Glutamatergic neuron (in vitro differentiated cells): ENCODE measurements around the gene KCNMB2. TPM values are rescaled to one million over a fixed set of nuclear protein-coding genes. Genes with fewer than 3 reads are reported as not detected.
A peak's percentile ranks its signal among the peaks of the same experiment; 100 is the strongest.

Experiments used
- DNase-seq: peaks from one replicate; pipeline ENCODE4 v3.0.0; 2022
- H3K27ac Mint-ChIP-seq: one replicate; pipeline ENCODE4 v1.8.0; 2020; ENCODE audit warnings: mild to moderate bottlenecking, mixed read lengths, inconsistent platforms; ENCODE audit not compliant: unreplicated experiment
- H3K27me3 Mint-ChIP-seq: one replicate; pipeline ENCODE4 v1.8.0; 2020; ENCODE audit warnings: mild to moderate bottlenecking, moderate library complexity, mixed read lengths, inconsistent platforms; ENCODE audit not compliant: unreplicated experiment
- H3K36me3 Mint-ChIP-seq: one replicate; pipeline ENCODE4 v1.8.0; 2020; ENCODE audit warnings: mild to moderate bottlenecking, mixed read lengths, inconsistent platforms; ENCODE audit not compliant: unreplicated experiment
- H3K4me1 Mint-ChIP-seq: one replicate; pipeline ENCODE4 v1.8.0; 2020; ENCODE audit warnings: mild to moderate bottlenecking, low read depth, mixed read lengths, inconsistent platforms; ENCODE audit not compliant: unreplicated experiment
- H3K4me3 Mint-ChIP-seq: one replicate; pipeline ENCODE4 v1.8.0; 2020; ENCODE audit warnings: mild to moderate bottlenecking, mixed read lengths, inconsistent platforms; ENCODE audit not compliant: unreplicated experiment
- H3K9me3 Mint-ChIP-seq: one replicate; pipeline ENCODE4 v1.8.0; 2020; ENCODE audit warnings: mild to moderate bottlenecking, moderate library complexity, mixed read lengths, inconsistent platforms; ENCODE audit not compliant: unreplicated experiment
- total RNA-seq: library from RNA; stranded (reverse); fragmentation: NEBNext Ultra II Directional; extraction: Animal tissue kit (Norgen Biotek cat#: 25700); gene quantifications from one replicate; pipeline ENCODE4 v1.2.1, GENCODE V29; 2021; ENCODE audit not compliant: unreplicated experiment
- TF ChIP-seq, protein P1 (sequence below): fragments of 200-600 bp; sonication (generic); IDR thresholded peaks from one replicate; pipeline ENCODE4 v1.5.0; 2021; ENCODE audit not compliant: partially characterized antibody, unreplicated experiment

Gene KCNMB2
- total RNA-seq, 1 donor from 2014 or later: 0.47 TPM

DNA sequence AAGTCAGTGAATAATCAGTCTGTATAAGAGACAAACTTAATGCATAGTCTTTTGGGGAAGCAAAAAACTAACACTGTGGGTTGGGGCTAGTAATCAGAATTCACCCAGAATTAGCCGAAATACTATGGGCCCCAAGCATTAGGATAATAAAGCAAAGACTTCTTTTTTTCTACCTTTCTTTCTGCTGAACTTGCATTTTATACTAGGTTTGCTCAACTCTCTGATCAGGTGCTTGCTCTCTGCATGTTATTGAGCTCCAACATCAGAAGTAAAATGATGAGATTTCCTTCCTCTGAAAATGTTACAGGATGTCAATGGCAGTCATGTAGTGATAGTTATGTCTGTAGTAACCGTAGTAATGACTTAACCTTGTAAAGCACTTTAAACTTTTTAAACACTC lies 216.6 kb downstream of the KCNMB2 start:
- Mint-ChIP-seq H3K27ac (no peak overlapping the region), H3K27me3 (no peaks in the 10 kb centered on the region), H3K36me3 (no peaks in the 10 kb centered on the region), H3K9me3 (no peaks in the 10 kb centered on the region), H3K4me1 (peaks cover 7% of the 10 kb centered on the region), H3K4me3 (no peak overlapping the region)
- DNase-seq: no peak
- TF ChIP-seq, protein P1, sequence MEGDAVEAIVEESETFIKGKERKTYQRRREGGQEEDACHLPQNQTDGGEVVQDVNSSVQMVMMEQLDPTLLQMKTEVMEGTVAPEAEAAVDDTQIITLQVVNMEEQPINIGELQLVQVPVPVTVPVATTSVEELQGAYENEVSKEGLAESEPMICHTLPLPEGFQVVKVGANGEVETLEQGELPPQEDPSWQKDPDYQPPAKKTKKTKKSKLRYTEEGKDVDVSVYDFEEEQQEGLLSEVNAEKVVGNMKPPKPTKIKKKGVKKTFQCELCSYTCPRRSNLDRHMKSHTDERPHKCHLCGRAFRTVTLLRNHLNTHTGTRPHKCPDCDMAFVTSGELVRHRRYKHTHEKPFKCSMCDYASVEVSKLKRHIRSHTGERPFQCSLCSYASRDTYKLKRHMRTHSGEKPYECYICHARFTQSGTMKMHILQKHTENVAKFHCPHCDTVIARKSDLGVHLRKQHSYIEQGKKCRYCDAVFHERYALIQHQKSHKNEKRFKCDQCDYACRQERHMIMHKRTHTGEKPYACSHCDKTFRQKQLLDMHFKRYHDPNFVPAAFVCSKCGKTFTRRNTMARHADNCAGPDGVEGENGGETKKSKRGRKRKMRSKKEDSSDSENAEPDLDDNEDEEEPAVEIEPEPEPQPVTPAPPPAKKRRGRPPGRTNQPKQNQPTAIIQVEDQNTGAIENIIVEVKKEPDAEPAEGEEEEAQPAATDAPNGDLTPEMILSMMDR: no peak

- peak; percentile 17 for DNase-seq
- Mint-ChIP-seq H3K27me3 (no peaks in the 10 kb centered on the region), H3K4me1 (peaks cover 6% of the 10 kb centered on the region), H3K27ac (peak overlapping the region; percentile 40), H3K9me3 (no peaks in the 10 kb centered on the region), H3K36me3 (no peaks in the 10 kb centered on the region), H3K4me3 (no peak overlapping the region)
- TF ChIP-seq, protein P1: no peak
Observed at GRCh38 chr3:178754852-178755510, 218.7 kb downstream of the KCNMB2 start.

GRCh38 chr3:178761024-178761423 lies 224.8 kb downstream of the KCNMB2 start:
- Mint-ChIP-seq H3K9me3 (peaks cover 2% of the 10 kb centered on the region), H3K27ac (no peak overlapping the region), H3K4me3 (no peak overlapping the region), H3K27me3 (no peaks in the 10 kb centered on the region), H3K36me3 (no peaks in the 10 kb centered on the region), H3K4me1 (no peaks in the 10 kb centered on the region)
- DNase-seq: no peak
- TF ChIP-seq, protein P1: no peak

- Mint-ChIP-seq H3K4me1 (no peaks in the 10 kb centered on the region), H3K27ac (no peak overlapping the region), H3K36me3 (no peaks in the 10 kb centered on the region), H3K9me3 (peaks cover 2% of the 10 kb centered on the region), H3K4me3 (no peak overlapping the region), H3K27me3 (no peaks in the 10 kb centered on the region)
- no peak for DNase-seq
- TF ChIP-seq, protein P1: no peak
Observed at GRCh38 chr3:178761461-178761860, 225.2 kb downstream of the KCNMB2 start.

GRCh38 chr3:178762385-178762784 lies 226.1 kb downstream of the KCNMB2 start:
- H3K36me3 Mint-ChIP-seq: no peaks in the 10 kb centered on the region
- DNase-seq: no peak
- TF ChIP-seq, protein P1: no peak
- no peaks in the 10 kb centered on the region for H3K4me1 Mint-ChIP-seq
- peaks cover 2% of the 10 kb centered on the region for H3K9me3 Mint-ChIP-seq
- H3K27ac Mint-ChIP-seq: no peak overlapping the region
- H3K4me3 Mint-ChIP-seq: no peak overlapping the region
- H3K27me3 Mint-ChIP-seq: no peaks in the 10 kb centered on the region
